Peyer's patch (tissue), 4 donors: ENCODE results near the gene MDM2.

Source experiments
- POLR2A ChIP-seq, 2 donors: fragments of 450-650 bp; IDR thresholded peaks; one replicate each; pipeline ENCODE4 v1.5.1; 2017; ENCODE audit warnings: antibody characterized with exemption in 2 of 2, mild to moderate bottlenecking in 2 of 2, moderate library complexity in 2 of 2
- TF ChIP-seq, protein P1 (sequence below), 6 experiments: fragments of 450-650 bp in 4 of 6; fragments of 200-600 bp in 2 of 6; sonication (generic) in 1 of 6; IDR thresholded peaks; one replicate each; pipeline ENCODE4 v1.5.1; 2017 to 2019; ENCODE audit warnings: antibody characterized with exemption in 6 of 6, mild to moderate bottlenecking in 3 of 6, moderate library complexity in 1 of 6

DNA sequence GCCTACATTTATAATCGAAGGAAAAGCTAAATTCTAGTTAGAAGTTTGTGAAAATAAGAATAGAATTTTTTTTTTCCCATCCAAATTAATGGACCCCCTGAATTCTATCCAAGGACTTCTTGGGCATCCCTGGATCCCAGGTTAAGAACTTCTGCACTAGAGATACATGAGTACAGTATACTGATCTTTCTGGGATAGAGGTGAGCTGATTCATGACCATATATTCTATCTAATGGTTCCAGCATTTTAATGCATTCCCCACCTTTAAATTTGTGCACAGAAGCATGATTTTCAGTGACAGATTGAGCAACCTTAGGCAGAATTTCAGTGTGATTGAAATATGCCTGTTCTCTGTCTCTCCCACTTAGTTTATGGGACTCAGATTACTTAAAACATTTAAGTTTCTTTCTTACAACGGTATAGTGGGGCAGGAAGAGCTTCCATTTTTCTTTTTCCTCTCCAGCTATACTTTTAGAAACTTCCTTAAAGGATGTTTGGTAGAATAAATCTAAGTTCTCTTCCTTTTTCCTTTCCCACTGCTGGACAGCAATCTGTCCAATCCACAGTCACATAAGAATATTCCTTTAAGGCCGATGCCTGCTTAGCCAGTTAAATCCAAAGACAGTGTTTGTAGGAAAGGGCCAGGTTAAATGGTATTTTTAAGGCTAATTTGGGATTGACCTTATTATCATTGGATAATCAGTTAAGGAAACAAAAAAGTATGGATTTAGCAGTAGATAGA, 6.7 kb downstream of the MDM2 start:
- TF ChIP-seq, protein P1, sequence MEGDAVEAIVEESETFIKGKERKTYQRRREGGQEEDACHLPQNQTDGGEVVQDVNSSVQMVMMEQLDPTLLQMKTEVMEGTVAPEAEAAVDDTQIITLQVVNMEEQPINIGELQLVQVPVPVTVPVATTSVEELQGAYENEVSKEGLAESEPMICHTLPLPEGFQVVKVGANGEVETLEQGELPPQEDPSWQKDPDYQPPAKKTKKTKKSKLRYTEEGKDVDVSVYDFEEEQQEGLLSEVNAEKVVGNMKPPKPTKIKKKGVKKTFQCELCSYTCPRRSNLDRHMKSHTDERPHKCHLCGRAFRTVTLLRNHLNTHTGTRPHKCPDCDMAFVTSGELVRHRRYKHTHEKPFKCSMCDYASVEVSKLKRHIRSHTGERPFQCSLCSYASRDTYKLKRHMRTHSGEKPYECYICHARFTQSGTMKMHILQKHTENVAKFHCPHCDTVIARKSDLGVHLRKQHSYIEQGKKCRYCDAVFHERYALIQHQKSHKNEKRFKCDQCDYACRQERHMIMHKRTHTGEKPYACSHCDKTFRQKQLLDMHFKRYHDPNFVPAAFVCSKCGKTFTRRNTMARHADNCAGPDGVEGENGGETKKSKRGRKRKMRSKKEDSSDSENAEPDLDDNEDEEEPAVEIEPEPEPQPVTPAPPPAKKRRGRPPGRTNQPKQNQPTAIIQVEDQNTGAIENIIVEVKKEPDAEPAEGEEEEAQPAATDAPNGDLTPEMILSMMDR (IDR thresholded peaks at IDR 0.05) = no peak
- TF ChIP-seq POLR2A (IDR thresholded peaks at IDR 0.05) = no peak
